ENCODE data around the gene SPTBN1. TPM values are rescaled to one million over a fixed set of nuclear protein-coding genes. Genes with fewer than 3 reads are reported as not detected.

SPTBN1 gene
- total and polyA plus RNA-seq, 2 of the 13 experiments (the other 11 are each of a cell fraction or from before 2014, with no cell fraction given), result 123 to 299 TPM

GRCh38 chr2:54503192-54503591 is 47.1 kb downstream of the SPTBN1 start:
- peaks cover 45% of the 10 kb centered on the region for H4K20me1 ChIP-seq (ENCODE audit: insufficient read depth, low read length)
- H2AFZ ChIP-seq (ENCODE audit: low read length), result no peak overlapping the region
- BruUV-seq (replicated peaks), result no TSS peak
- H3K4me3 ChIP-seq (replicated peaks in 1 of 3; ENCODE audit: insufficient read depth in 1 of 3, low read depth in 2 of 3, low read length in 3 of 3), result no peak overlapping the region
- FAIRE-seq, result peak; percentile 47
- H3K4me2 ChIP-seq (ENCODE audit: low read depth, low read length), result no peak overlapping the region
- H3K27me3 ChIP-seq (ENCODE audit: control insufficient read depth in 1 of 2, insufficient read depth in 2 of 2, low read length in 2 of 2), result no peaks in the 10 kb centered on the region
- no peaks in the 10 kb centered on the region for H3K36me3 ChIP-seq (replicated peaks in 1 of 2; ENCODE audit: control insufficient read depth in 1 of 2, insufficient read depth in 2 of 2, low read length in 2 of 2)
- intact Hi-C loops (cut with micrococcal nuclease; ENCODE audit: unreplicated experiment), result loop anchor here (2.0 kb wide), 2 partner anchors 326 to 388 kb away; partner anchors contain the start of gene ACYP2
- ChIA-PET POLR2A (no interaction called here), CTCF (ENCODE audit: low intra/inter-chr PET ratio, low total read pairs) (interaction anchor here (1.5 to 1.7 kb wide), 2 partner anchors 326 to 396 kb away, joined by 3 to 9 read pairs; no protein-coding TSS in a partner anchor)
- peaks cover 84% of the 10 kb centered on the region for H3K79me2 ChIP-seq (ENCODE audit: insufficient read depth, low read length)
- WGBS (ENCODE audit: low lambda C conversion rate), result 99% methylated on average over 3 of the region's 3 CpGs
- H3K9me3 ChIP-seq (ENCODE audit: low read length), result no peaks in the 10 kb centered on the region
- ATAC-seq, result peak; percentile 87
- no peak overlapping the region for H3K9ac ChIP-seq (ENCODE audit: insufficient read depth, low read depth, low read length)
- no peak overlapping the region for H3K27ac ChIP-seq (ENCODE audit: extremely low read length, insufficient read depth, low read length)
- peak; percentile 52 for DNase-seq (ENCODE audit: low spot score)
- in situ Hi-C loops (cut with HindIII; ENCODE audit: extremely low pct_ligation_motif_present, low pct_unique_long_range_greater_than_20kb), result no loop called here
- H3K4me1 ChIP-seq (ENCODE audit: insufficient read depth, low read length), result peaks cover 38% of the 10 kb centered on the region
- 0 out of 2 replicates have a peak, but pooled peaks have one; percentile 21 for TF ChIP-seq RCOR2 (CRISPR knock-in tag; IDR thresholded peaks at IDR 0.05)
- TF ChIP-seq SMAD9 (CRISPR knock-in tag; IDR thresholded peaks at IDR 0.05), result no peak
- TF ChIP-seq, protein P1, sequence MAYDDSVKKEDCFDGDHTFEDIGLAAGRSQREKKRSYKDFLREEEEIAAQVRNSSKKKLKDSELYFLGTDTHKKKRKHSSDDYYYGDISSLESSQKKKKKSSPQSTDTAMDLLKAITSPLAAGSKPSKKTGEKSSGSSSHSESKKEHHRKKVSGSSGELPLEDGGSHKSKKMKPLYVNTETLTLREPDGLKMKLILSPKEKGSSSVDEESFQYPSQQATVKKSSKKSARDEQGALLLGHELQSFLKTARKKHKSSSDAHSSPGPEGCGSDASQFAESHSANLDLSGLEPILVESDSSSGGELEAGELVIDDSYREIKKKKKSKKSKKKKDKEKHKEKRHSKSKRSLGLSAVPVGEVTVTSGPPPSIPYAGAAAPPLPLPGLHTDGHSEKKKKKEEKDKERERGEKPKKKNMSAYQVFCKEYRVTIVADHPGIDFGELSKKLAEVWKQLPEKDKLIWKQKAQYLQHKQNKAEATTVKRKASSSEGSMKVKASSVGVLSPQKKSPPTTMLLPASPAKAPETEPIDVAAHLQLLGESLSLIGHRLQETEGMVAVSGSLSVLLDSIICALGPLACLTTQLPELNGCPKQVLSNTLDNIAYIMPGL (CRISPR knock-in tag; IDR thresholded peaks at IDR 0.05; ENCODE audit: borderline replicate concordance in 1 of 2, low read depth in 1 of 2), result peak in 1 of 2 experiments; percentile 46; a peak in 1 of 4 replicates
- TF ChIP-seq ZNF713 (CRISPR knock-in tag; IDR thresholded peaks at IDR 0.05), result 0 out of 2 replicates have a peak, but pooled peaks have one; percentile 46
- no peak for TF ChIP-seq ZNF616 (CRISPR knock-in tag; IDR thresholded peaks at IDR 0.05; ENCODE audit: low read depth)
- no peak for TF ChIP-seq MAX (IDR thresholded peaks at IDR 0.05)
- no peak for TF ChIP-seq SP140L (CRISPR knock-in tag; IDR thresholded peaks at IDR 0.05; ENCODE audit: borderline replicate concordance)
- TF ChIP-seq NCOA1 (CRISPR knock-in tag; IDR thresholded peaks at IDR 0.05), result no peak
- peak; percentile 80 for TF ChIP-seq RAD21 (CRISPR knock-in tag; IDR thresholded peaks at IDR 0.05)
- no peak for TF ChIP-seq MEIS2 (CRISPR knock-in tag; IDR thresholded peaks at IDR 0.05)
- no peak for TF ChIP-seq CEBPZ (IDR thresholded peaks at IDR 0.05; ENCODE audit: low read length)
- no peak for TF ChIP-seq HMGXB3 (CRISPR knock-in tag; IDR thresholded peaks at IDR 0.05; ENCODE audit: borderline replicate concordance)
- TF ChIP-seq ZNF235 (CRISPR knock-in tag; IDR thresholded peaks at IDR 0.05; ENCODE audit: borderline replicate concordance), result no peak
- no peak for TF ChIP-seq ZNF564 (CRISPR knock-in tag; IDR thresholded peaks at IDR 0.05)
- no peak for TF ChIP-seq ZNF570 (CRISPR knock-in tag; IDR thresholded peaks at IDR 0.05; ENCODE audit: borderline replicate concordance)
- no peak for TF ChIP-seq ZNF44 (CRISPR knock-in tag; IDR thresholded peaks at IDR 0.05)
